Epidermal melanocyte (primary cell): Measurements from ENCODE around the gene DOC2B.
"Not testable (repeated sequence)": the region's sequence is repeated elsewhere in the genome, so short reads cannot be mapped to it uniquely, and the experiment has no call there.

ENCODE experiments used
- DNase-seq: peaks from one replicate; pipeline ENCODE4 v3.0.0; 2011; ENCODE audit warnings: low spot score; ENCODE audit not compliant: insufficient read length

DOC2B gene

GRCh38 chr17:146983-147761 lies 34.3 kb downstream of the DOC2B start:
- no peak for DNase-seq

GRCh38 chr17:146546-146945 lies 34.9 kb downstream of the DOC2B start:
- DNase-seq, result no peak

- DNase-seq, result no peak
These were observed 35.5 kb downstream of the DOC2B start for GRCh38 chr17:145671-146541.

- DNase-seq, result no peak
These were observed 36.3 kb downstream of the DOC2B start for GRCh38 chr17:144936-145670.

- DNase-seq, result peak; percentile 81
These were observed 37.6 kb downstream of the DOC2B start for GRCh38 chr17:143785-144281.

GRCh38 chr17:142876-143784 lies 38.3 kb downstream of the DOC2B start:
- no peak for DNase-seq

- no peak for DNase-seq
These were observed 39.3 kb downstream of the DOC2B start for GRCh38 chr17:142102-142661.

GRCh38 chr17:139401-140205 lies 41.8 kb downstream of the DOC2B start:
- DNase-seq, result not testable (repeated sequence)

GRCh38 chr17:137166-137807 lies 44.2 kb downstream of the DOC2B start, which contains the start of gene SCGB1C2:
SCGB1C2 (plus strand) TSS chr17:137569; CDS start chr17:137591, 22 bp downstream.
- DNase-seq, result not testable (repeated sequence)

GRCh38 chr17:136531-136930 lies 44.9 kb downstream of the DOC2B start:
- DNase-seq, result not testable (repeated sequence)

GRCh38 chr17:135895-136294 lies 45.6 kb downstream of the DOC2B start:
- not testable (repeated sequence) for DNase-seq

- not testable (repeated sequence) for DNase-seq
These were observed 46.4 kb downstream of the DOC2B start for GRCh38 chr17:135022-135421.

GRCh38 chr17:134332-134785 lies 47.1 kb downstream of the DOC2B start:
- DNase-seq, result not testable (repeated sequence)

- not testable (repeated sequence) for DNase-seq
These were observed 47.5 kb downstream of the DOC2B start for GRCh38 chr17:133932-134331.

GRCh38 chr17:118339-118917 lies 63.0 kb downstream of the DOC2B start:
- DNase-seq, result not testable (repeated sequence)

GRCh38 chr17:113111-113510 lies 68.3 kb downstream of the DOC2B start:
- DNase-seq, result not testable (repeated sequence)
